Adipose tissue (tissue), 3 donors: Measurements from ENCODE around the gene THOP1. TPM values are rescaled to one million over a fixed set of nuclear protein-coding genes. Genes with fewer than 3 reads are reported as not detected.
A peak's percentile ranks its signal among the peaks of the same experiment; 100 is the strongest.

Experiments used
- H3K27ac ChIP-seq: one replicate; pipeline ENCODE4 v1.5.1; 2013; ENCODE audit warnings: low read depth, low read length
- WGBS, 3 donors: extraction: QIAGEN DNeasy Blood & Tissue Kit; methylation state at CpG; one replicate each; pipeline ENCODE4 v1.1.7; 2013; 5-methylcytosine and 5-hydroxymethylcytosine counted together
- polyA plus RNA-seq, 3 donors: library from polyadenylated mRNA; stranded (reverse); fragments of 200-250 nt; gene quantifications; one replicate each; pipeline ENCODE4 v1.2.3, GENCODE V29; 2013
- donor health status: healthy with polysubstance abuse.
- donor health status: Bipolar disorder and iron deficiency.
- donor health status: healthy.

THOP1 gene
- polyA plus RNA-seq, 3 donors = 24.0 to 33.0 (median 32.8) TPM

GRCh38 chr19:2827840-2828489 lies 42.7 kb downstream of the THOP1 start:
- WGBS, 3 donors = 88 to 97% (median 94%) methylated on average over 13 of the region's 13 CpGs
- no peak overlapping the region for H3K27ac ChIP-seq

- WGBS, 3 donors = 97 to 98% (median 98%) methylated on average over 19 of the region's 19 CpGs
- no peak overlapping the region for H3K27ac ChIP-seq
Measured at GRCh38 chr19:2834294-2834871, 49.1 kb downstream of the THOP1 start.

- WGBS, 3 donors = 83 to 86% (median 83%) methylated on average over 4 of the region's 4 CpGs
Measured at GRCh38 chr19:2837430-2837829, 52.1 kb downstream of the THOP1 start.

GRCh38 chr19:2840794-2841791 lies 55.8 kb downstream of the THOP1 start, which contains the start of gene ZNF555:
Gene ZNF555 (plus strand): TSS chr19:2841475. CDS start chr19:2841573, 98 bp downstream.
- WGBS, 3 donors = 0 to 1% (median 0%) methylated on average over 73 to 106 of the region's 106 CpGs
- peak within 1 kb of the TSS; percentile 91 for H3K27ac ChIP-seq

More at GRCh38 chr19:2837430-2837829, 52.1 kb downstream of the THOP1 start:
- no peak overlapping the region for H3K27ac ChIP-seq

- WGBS, 3 donors = 2 to 4% (median 3%) methylated on average over 40 to 62 of the region's 62 CpGs
- H3K27ac ChIP-seq = no peak overlapping the region
Measured at GRCh38 chr19:2841855-2842574, 56.7 kb downstream of the THOP1 start.

- WGBS, 3 donors = 96 to 99% (median 98%) methylated on average over 2 of the region's 2 CpGs
- no peak overlapping the region for H3K27ac ChIP-seq
Measured at GRCh38 chr19:2845107-2845506, 59.8 kb downstream of the THOP1 start.

GRCh38 chr19:2846180-2846894 lies 61.0 kb downstream of the THOP1 start:
- WGBS, 3 donors = 88 to 93% (median 91%) methylated on average over 13 of the region's 13 CpGs

GRCh38 chr19:2847507-2847906 lies 62.2 kb downstream of the THOP1 start:
- 98 to 100% (median 99%) methylated on average over 3 of the region's 3 CpGs for WGBS, 3 donors
- H3K27ac ChIP-seq = no peak overlapping the region

More at GRCh38 chr19:2846180-2846894, 61.0 kb downstream of the THOP1 start:
- H3K27ac ChIP-seq = no peak overlapping the region

GRCh38 chr19:2848616-2849015 lies 63.3 kb downstream of the THOP1 start:
- no peak overlapping the region for H3K27ac ChIP-seq
- 79 to 84% (median 83%) methylated on average over 4 of the region's 4 CpGs for WGBS, 3 donors

- H3K27ac ChIP-seq = no peak overlapping the region
- 90 to 96% (median 90%) methylated on average over 3 of the region's 3 CpGs for WGBS, 3 donors
Measured at GRCh38 chr19:2850256-2850925, 65.1 kb downstream of the THOP1 start.

GRCh38 chr19:2852598-2852997 lies 67.3 kb downstream of the THOP1 start:
- H3K27ac ChIP-seq = no peak overlapping the region
- WGBS, 3 donors = 97 to 98% (median 97%) methylated on average over 10 of the region's 10 CpGs

- H3K27ac ChIP-seq = no peak overlapping the region
- 98 to 99% (median 99%) methylated on average over 11 of the region's 11 CpGs for WGBS, 3 donors
Measured at GRCh38 chr19:2853015-2853606, 67.8 kb downstream of the THOP1 start.

- WGBS, 3 donors = 95 to 100% (median 99%) methylated on average over 3 of the region's 3 CpGs
- no peak overlapping the region for H3K27ac ChIP-seq
Measured at GRCh38 chr19:2854849-2855248, 69.5 kb downstream of the THOP1 start.

GRCh38 chr19:2856457-2857050 lies 71.3 kb downstream of the THOP1 start:
- no peak overlapping the region for H3K27ac ChIP-seq
- WGBS, 3 donors = 90 to 96% (median 91%) methylated on average over 5 of the region's 5 CpGs

- 72 to 77% (median 74%) methylated on average over 27 of the region's 27 CpGs for WGBS, 3 donors
Measured at GRCh38 chr19:2858864-2859263, 73.6 kb downstream of the THOP1 start.

GRCh38 chr19:2863816-2864215 lies 78.5 kb downstream of the THOP1 start:
- 47 to 84% (median 77%) methylated on average over 10 of the region's 10 CpGs for WGBS, 3 donors
- no peak overlapping the region for H3K27ac ChIP-seq

More at GRCh38 chr19:2858864-2859263, 73.6 kb downstream of the THOP1 start:
- no peak overlapping the region for H3K27ac ChIP-seq
